ENCODE data around the gene DSCAM.

Gene DSCAM

DNA sequence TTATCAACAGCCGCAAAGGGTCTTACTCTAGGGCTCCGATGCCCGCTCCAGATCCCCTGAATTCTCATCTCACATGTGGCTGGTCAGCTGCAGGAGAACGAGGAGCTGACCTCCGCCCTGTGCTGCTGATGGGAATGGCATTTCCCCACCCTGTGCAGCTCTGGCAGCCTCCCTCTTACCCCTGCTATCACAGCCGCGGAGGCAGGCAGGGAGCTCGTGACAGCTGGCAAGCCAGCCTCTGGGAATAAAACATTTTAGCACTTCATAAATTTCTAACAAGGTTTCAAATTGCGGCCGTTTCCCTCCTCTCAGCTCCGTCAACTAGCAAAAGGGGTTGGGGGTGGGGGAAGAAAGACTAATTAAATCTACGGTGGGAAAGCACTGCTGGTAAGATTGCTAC, 81.1 kb downstream of the DSCAM start:
- DNase-seq, result peak; percentile 55

DNA sequence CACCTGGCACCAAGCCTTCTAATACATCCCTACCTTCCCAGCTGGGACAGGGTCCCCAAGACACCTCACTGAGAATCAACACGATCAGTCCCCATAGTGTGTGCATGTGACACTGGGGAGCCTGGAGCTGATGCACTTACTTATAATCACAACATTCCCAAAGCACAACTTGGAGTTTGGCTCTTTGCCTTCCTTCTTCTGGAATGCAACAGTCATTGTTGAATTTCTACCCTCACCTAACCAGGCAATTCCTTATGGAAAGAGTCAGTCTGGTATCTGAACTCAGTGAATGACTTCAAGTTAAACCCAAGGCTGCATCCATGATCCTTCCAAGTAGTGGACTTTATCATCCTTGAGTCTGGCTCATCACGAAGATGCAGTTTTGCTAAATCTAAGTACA, 86.1 kb downstream of the DSCAM start:
- no peak for DNase-seq

DNA sequence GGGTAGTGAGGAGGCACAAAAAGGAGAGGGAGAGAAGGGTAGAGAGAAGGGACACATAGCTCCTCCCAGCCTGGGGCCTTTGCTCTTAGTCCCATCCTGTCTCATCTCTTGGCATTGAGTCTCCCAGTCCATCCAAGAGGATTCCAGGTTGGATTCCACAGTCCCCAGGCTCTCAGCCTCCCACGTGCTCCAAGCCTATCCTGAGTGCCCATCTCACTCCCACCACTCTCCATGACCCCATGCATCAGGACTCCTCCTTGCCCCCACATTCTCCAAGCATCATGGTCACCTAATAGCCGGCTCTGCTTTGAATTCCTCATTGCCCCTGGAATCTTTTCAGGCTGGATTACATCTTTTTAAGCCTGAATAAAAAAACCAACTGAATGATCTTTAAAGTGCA, 87.9 kb downstream of the DSCAM start:
- no peak for DNase-seq

DNA sequence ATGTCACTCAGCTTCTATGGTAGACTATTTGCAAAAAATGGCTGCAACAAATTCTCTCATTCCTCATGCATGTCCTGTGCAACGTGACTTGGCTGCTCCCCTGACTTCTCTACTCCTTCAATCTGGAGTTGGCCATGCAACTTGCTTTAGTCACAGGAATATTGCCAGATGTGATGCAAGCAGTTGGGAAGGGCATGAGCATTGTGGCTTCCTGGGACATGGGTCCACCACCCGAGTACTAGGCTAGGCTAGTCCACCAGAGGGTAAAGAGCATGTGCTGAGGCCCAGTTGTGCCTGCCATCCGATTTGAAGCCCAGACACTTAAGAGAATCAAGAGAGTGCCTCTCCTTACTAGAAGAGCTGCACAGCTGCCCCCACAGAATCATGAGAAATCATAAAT, 89.6 kb downstream of the DSCAM start:
- DNase-seq, result no peak

DNA sequence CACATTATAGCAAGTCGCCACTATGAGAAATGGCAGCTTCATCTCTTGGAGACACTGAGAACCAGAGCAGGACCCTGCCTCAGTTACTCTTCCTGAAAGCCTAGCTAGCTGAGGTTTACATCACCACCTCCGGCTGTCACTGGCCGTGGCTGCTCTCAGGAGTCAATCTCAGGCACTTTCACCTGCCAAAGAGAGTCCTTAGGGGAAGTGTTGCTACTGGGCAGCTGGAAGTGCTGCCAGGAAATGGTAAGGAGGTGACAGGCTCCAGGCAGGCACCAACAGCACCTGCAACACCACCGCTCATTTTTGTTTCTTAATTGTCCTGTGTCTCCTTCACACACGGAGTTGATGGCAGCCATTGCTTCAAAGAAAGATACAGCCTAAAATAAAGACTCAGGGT, 92.5 kb downstream of the DSCAM start:
- DNase-seq, result no peak

DNA sequence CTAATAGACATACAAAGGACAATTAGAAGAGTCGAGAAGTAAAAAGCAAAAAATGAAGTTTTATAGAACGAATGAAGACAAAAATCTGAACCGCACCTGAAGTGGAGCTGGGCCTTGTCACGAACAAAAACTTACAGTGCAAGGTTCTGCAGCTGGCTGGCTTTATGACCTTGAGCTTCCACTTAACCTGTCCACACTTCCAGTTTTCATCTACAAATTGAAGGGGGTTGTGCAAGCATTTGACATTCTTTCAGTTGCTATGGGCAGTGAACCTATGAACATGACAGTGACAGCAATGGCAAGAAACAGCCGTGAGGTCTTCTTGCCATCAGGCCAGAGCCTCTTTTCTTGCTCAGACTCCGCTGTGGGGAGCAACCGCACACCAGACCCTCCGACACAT, 93.2 kb downstream of the DSCAM start:
- no peak for DNase-seq

DNA sequence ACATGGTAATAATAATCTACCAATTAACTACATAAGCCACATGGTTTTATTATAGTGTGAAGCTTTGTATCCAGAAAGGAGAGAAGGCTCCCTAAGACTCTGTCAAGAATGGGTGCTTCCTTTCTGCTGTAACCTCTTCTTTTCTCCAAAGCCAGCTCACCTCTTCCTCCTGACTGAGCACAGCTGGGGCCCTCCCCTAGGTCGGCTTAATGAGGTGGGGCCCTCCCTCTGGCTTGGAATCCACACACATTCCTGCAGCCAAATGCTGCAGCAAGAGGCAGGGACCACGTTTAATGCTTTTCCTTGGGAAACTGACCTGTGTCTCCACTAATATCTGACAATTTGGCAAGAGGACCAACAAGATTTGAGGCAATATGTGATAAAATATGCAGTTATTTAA, 94.8 kb downstream of the DSCAM start:
- no peak for DNase-seq

DNA sequence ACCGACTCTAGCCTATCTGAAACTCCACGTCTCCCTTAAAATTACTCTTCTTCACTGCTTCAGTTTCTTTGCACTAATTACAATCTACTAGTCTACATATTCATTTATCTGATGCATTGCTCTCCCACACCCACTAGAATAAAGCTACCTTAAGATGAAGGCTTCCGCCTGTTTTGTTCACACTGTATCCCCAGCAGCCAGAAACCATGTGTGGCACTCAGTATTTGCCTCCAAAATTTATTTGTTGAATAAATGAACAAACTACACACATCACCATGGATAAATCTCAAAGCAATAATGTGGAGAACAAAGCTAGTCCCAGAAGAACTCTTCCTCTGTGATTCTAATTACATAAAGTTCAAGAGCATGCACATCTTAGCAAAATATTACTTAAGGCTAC, 95.7 kb downstream of the DSCAM start:
- no peak for DNase-seq

DNA sequence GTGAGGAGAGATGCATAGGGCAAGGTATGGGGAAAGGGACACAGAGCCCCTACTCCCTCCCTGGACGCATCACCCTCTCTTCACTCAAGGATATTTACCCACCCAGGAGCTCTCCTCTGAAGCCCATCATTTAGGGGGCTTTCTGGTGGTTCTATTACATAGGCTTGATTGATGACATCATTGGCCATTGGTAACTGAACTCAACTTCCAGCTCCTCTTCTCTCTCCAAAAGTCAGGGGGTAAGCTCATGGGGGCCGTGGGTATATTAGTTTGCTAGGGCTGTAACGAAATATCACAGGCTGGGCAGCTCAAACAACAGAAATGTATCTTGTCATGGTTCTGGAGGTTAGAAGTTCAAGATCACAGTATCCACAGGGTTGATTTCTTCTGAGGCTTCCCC, 110.8 kb downstream of the DSCAM start:
- no peak for DNase-seq

DNA sequence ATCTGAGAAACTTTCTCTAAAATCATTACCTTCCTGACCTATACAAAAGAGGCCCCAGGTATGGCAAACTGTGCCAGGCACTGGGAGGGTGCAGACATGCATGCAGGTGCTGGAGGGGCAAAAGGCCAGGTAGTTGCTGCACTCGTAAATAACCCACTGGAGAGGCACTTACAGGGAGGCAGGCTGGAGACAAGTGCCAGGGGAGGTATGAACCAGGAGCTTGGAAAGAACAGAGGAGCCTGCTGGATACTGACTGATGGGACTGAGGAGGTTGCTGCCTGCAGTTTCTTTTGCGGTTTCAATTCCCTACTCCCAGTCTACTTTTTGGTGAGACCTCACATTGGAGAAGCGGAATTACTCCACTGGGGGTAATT, 113.9 kb downstream of the DSCAM start:
- no peak for DNase-seq

DNA sequence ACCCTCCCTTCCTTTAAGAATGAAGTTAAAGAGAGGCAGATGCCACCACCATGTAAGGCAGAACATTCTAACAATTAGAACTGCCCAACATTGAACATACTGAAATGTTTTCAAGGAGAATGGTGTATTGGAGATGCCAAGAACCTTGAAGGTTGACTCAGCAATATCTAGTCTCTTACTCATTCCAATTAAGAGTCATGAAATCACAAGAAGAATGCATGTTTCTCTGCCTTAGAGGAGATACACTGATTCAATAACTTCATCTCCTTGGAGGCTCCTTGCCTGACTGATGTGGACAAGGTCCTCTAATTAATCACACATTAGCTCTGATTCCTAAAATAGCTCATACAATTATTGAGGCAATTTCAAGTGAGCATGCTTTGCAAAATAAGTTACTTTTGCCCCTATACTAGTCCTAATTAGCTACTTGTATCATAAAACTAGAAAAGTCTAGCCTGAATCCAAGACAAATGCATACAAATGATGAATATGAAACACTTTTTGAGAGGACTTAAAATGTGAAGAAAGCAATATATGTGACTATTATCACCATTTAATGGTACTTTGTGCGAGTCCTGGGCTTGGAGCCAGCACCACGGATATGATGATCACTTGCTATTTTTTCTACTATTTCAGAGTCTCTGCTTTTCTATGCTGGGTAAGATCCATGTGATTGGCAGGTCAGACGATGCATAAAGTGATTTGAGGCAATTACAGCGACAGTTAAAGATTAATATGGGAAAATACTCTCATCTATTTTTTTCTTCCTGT, 114.5 kb downstream of the DSCAM start:
- DNase-seq, result no peak

DNA sequence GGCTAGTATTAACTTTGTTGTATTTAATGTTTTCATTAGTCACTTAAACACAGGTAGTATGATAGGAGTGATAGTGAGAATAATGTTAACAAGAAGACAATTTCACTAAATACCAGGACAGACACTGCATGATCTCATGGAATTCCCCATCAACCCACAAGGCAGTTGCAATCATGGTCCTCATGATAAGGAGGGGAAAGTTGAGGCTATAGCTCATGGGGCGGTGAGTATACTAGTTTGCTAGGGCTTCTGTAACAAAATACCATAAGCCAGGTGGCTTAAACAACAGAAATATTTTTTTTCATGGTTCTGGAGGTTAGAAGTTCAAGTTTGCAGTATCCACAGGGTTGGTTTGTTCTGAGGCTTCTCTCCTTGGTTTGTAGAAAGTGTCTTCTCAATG, 115.8 kb downstream of the DSCAM start:
- DNase-seq, result no peak

DNA sequence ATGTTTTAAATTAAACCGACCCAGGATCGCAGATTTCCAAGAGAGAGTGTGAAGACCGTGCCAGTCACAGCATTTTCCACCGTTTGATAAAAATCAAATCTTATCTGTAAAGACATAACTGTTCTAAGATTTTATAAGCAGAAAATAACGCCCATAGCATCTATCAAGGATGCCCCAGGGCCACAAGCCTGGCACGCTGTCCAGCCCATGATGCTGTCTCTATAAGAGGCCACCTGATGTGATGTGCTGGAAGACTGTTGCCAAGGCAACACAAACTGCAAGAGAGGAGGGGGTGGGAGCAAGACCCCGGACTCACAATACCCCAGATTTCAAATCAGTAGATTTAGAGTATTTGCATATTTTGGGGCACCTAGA, 116.5 kb downstream of the DSCAM start:
- DNase-seq, result no peak

DNA sequence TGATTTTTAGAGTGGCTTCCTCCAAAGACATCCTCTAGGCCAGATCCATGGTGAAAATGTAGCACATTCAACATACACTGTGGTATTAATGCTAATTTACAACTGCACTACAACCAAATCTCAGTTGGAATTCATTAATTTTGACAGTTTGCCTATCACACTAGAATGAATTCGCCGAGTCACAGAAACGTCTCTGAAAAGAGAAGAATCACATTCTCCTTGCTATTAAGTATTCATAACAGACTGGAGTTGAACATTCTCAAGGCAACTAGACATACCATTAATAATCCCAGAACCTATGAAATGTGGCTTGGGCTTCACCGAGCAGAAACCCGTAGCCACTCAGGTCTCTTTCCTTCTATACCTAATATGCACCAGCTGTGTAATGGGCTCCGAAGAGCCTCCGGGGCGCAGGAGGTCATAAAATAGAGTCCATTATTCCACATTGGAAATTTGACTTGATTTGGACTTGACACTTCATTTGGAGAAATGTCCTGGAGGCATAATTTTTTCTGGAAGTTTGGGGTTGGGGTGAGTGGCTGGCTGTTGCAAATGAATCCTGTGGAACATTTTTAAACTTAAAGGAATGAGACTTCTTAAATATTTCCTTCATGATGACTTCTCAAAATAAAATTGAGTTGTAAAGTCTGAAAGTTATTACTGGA, 117.1 kb downstream of the DSCAM start:
- DNase-seq, result no peak

DNA sequence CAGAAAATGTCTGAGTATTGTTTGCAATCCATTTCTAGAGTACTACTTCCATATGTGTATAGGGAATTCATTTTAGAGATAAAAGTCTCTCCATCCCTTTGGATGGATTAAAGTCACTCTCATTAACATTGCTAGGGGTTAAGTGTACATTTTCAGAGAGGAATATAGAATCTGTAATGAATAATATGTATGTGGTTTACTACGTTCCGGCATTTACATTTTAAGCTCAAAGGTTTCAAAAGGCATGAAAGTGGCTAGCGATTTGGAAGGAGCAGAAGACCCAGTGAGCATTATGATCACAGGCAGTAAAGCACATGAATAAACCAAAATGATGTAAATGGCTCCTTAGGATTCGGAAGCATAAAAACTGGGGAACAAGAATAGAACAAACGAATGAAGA, 123.0 kb downstream of the DSCAM start:
- DNase-seq, result no peak

DNA sequence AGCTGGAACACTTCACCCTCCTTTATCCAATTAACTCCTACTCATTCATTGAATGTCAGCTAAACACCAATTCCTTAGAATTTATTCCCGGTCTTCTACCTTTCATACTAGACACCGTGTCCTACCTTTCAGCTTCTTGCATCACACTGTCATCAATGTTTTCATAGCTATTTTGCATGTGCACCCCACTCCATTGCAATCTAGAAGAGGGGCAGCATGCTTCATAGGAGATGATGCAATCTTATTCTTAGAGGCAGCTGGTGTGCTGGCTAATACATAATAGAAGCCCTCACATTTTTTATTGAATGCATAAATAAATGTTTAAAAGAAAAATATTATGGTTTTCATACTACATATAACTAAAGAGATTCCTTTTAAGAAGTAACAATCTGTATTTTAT, 123.6 kb downstream of the DSCAM start:
- DNase-seq, result no peak

DNA sequence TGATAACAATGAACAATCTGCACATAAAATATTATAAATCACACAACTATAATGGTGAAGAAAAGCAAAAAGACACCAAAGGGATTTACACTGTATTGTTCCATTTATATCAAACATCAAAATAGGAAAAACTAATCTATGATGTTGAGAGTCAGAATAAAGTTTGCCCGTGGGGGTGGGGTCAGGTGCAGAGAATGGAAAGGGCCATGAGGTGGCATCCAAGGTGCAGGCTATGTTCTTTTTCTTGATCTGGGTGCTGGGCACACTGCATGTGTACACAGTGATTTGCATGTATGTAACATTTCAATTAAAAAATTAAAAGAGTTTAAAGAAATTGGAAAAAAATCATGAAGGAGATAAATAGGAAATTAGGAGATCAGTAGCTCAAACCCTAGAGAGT, 127.3 kb downstream of the DSCAM start:
- DNase-seq, result no peak

DNA sequence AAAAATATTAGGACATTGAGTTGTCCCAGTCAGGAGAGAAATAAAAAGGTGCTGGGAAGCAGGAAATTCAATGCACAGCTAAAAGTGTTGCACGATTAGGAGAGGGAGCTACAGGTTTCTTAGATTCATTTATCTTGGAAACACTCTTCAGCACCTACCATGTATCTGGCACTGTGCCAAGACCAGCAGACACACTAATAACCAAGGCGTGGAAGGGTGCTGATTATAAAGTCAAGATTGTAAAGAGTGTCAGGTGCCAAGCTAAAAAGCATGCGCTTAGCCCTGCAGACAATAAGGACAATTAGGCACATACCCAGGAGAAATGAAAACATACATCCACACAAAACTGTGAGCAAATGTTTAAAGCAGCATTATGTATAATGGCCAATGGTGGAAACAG, 129.9 kb downstream of the DSCAM start:
- no peak for DNase-seq

DNA sequence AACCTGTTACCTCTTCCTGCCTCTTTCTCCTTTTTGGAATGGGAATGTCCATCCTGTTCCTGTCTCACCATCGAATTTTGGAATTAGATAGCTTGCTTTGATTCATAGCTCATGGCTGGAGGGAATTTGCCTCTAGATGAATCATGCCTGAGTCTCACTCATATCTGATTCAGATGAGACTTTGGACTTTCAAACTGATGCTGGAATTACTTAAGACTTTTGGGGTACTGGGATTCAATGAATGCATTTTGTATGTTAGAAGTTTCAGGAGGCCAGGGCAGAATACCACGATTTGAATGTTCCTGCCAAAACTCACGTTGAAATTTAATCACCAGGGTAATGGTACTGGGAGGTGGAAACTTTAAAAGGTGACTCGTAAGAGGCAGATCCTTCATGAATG, 132.4 kb downstream of the DSCAM start:
- no peak for DNase-seq

DNA sequence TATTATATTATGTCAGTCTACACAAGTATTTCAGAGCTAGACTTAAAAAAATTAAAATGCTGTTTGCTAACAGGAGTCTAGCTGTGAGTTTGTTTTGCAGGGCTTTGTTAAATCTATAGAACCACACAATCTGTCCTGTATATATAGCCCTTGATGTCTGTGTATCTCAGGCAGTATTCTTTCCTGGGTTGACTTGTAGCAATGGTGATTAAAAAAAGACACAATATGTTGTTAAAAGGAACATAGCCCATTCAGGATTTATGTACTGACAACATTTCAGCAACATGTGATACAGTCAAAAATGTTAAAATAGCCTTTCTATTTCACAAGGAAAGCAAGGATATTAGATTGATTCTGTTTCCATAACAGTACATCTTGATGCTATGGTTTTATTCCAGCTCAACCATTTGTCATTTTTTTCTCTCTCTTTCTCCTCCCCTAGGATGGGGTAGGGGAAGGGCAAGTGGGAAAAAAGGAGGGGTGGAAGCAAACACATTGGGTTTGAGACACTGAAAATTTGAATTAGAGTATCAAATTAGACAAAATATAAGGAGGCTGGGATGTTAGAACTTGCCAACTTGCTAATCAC, 139.2 kb downstream of the DSCAM start:
- DNase-seq, result no peak

DNA sequence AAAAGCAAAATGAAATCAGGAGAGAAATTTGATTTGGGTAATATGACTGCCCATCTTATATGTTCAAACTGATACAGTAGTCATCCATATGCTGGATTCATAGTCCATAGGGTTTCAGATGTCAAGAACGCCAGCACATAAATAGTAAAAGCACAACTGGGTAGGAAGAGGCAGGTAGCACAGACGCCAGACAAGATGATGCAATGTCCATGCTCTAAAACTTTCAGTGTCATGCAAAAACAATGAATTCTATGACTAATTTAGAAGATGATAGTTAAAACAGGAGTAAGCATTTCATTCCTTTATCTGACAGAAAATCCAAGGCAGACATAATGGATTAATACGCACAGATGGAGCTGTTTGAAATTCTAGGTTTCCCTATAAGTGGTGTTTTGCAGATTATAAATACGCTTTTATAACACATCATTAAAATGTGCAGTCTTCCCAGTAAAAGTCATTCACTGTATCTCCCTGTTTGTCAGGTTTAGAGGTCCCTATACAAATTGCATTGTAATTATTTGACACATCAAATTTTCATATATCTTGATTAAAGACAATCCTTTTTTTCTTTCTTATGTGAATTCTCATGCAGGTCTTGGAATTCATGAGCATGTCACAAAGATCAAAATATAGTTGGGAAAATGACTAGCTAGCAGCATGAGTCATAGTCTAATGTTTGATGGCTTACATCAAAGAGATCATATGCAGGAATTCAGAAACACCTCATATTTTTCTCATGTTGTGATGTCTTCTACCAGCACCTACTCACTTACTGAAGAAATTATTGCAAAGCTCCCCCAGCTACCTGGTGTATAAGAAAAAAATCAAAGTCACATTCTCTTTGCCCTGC, 139.9 kb downstream of the DSCAM start:
- DNase-seq, result no peak

DNA sequence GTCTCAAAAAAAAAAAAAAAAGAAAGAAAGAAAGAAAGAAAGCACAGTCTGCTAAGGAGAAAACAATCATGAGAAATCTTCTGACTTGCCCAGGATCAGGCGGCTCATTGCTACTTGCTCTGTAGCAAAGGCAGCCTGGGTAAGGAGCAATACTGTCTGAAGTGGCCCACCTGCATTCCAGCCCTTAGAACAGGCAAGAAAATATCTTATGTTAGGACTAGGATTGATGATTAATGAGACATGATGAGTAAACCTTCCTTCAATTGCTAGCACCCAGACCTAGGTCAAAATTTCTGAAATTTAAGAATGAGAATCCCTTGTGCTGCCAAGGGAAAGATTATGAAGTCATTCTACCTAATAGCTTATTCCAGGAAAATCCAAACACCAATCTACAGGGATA, 140.8 kb downstream of the DSCAM start:
- DNase-seq, result no peak

DNA sequence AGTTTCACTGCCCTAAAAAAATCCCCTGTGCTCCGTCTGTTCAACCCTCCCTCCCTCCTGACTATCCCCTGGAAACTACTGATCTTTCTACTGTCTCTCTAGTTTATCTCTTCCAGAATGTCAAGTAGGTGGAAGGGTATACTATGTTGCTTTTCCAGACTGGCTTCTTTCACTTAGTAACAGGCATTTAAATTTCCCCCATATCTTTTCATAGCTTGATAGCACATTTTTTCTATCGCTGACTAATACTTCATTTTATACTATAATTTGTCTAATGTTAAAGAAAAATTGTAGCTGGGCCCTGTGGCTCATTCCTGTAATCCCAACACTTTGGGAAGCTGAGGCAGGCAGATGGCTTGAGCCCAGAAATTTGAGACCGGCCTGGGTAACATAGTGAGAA, 142.8 kb downstream of the DSCAM start:
- DNase-seq, result no peak

DNA sequence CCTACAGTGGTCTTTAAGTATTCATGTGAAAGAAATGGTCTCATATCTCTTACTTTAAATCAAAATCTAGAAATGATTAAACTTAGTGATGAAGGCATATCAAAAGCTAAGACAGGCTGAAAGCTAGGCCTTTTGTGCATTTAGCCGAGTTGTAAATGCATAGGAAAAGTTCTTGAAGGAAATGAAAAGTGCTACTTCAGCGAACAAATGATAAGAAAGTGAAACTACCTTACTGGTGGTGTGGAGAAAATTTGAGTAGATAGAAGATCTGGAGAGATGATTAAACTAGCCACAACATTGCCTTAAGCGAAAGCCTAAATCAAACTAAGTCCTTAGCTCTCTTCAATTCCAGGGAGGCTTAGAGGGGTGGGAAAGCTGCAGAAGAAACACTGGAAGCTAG, 147.6 kb downstream of the DSCAM start:
- no peak for DNase-seq
